GM20000 (cell line): ENCODE measurements around the gene TNFAIP2.
A peak's percentile ranks its signal among the peaks of the same experiment; 100 is the strongest.

Experiments used
- DNase-seq: peaks from one replicate; pipeline ENCODE4 v3.0.0; 2012; ENCODE audit warnings: low spot score
- TF ChIP-seq, protein P1 (sequence below): IDR thresholded peaks from 2 replicates; pipeline ENCODE4 v1.5.1; 2012; ENCODE audit warnings: mild to moderate bottlenecking, control low read depth; ENCODE audit errors: extremely low read depth, missing control alignments

The TNFAIP2 gene

DNA sequence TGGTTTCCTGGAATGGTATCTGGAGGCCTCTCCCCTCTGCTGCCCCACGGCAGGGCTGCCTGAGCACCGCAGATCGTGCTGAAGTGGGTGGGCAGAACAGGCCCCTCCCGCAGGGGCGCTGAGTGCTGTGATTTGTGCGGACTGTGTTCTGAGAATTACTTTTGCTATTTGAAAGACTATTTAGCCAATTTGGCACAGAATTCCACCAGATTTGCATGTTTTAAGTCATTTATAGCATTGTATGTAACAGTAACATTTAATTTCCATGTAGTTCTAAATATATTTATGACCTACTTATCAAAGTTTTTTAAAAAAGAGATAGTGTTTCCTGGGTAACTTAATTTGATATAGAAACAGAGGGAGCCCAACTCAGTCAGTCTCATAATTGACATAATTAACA, 55.3 kb downstream of the TNFAIP2 start:
- DNase-seq, result no peak
- TF ChIP-seq, protein P1, sequence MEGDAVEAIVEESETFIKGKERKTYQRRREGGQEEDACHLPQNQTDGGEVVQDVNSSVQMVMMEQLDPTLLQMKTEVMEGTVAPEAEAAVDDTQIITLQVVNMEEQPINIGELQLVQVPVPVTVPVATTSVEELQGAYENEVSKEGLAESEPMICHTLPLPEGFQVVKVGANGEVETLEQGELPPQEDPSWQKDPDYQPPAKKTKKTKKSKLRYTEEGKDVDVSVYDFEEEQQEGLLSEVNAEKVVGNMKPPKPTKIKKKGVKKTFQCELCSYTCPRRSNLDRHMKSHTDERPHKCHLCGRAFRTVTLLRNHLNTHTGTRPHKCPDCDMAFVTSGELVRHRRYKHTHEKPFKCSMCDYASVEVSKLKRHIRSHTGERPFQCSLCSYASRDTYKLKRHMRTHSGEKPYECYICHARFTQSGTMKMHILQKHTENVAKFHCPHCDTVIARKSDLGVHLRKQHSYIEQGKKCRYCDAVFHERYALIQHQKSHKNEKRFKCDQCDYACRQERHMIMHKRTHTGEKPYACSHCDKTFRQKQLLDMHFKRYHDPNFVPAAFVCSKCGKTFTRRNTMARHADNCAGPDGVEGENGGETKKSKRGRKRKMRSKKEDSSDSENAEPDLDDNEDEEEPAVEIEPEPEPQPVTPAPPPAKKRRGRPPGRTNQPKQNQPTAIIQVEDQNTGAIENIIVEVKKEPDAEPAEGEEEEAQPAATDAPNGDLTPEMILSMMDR, result no peak

DNA sequence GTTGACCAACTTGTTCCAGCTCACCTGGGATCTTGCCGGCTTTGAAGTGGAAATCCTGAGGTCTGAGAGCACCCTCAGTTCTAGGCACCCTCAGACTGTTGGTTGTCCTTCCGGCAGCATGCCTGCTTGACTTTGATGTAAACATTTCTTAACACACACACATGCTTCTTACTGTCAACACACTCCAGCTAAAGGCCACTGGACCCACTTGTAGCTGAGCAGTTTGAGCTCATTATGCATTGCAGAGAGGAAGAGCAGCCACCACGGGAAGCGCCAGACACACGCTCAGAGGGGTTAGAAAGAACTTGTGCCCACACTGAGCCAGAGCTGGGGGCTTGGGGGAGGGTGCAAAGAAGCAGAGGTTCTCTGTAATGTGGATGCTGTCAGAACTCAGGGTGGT, 55.8 kb downstream of the TNFAIP2 start:
- no peak for DNase-seq
- TF ChIP-seq, protein P1, result no peak

DNA sequence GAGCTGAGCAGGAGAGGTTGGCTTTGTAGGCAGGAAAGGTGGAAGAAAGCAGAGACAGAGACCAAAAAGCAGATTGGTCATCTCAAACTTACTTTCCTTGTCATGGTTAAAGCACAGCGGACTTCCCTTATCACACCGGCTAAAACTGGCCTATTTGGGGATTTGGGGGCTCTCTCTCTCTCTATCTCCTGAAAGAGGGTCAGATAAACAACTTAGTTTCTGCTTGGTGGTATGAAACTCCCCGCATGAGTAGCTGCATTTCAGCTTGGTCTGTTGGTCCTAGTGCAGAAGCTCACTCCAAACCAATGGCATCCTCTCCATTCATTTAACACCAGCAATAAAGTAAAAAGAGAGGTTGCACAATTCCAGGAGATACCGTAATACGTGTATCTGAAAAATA, 57.1 kb downstream of the TNFAIP2 start:
- no peak for DNase-seq
- TF ChIP-seq, protein P1, result no peak

DNA sequence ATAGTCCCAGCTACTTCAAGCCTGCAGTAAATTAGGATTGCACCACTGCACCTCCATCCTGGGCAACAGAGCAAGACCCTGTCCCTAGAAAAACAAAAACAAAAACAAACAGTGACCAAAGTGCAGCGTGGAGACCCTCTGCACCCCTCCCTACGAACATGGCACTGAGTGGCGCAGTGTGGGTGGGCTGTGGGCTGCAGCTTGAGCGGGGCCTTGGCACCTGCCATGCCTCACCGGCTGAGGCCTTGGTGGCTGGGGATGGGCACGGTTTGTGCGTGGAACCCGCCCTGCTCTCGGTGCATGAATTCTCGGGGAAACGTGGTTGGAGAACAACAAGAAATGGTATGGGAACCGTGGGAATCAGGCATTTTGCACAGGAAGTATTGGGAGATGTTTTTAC, 60.8 kb downstream of the TNFAIP2 start:
- no peak for DNase-seq
- TF ChIP-seq, protein P1, result no peak

DNA sequence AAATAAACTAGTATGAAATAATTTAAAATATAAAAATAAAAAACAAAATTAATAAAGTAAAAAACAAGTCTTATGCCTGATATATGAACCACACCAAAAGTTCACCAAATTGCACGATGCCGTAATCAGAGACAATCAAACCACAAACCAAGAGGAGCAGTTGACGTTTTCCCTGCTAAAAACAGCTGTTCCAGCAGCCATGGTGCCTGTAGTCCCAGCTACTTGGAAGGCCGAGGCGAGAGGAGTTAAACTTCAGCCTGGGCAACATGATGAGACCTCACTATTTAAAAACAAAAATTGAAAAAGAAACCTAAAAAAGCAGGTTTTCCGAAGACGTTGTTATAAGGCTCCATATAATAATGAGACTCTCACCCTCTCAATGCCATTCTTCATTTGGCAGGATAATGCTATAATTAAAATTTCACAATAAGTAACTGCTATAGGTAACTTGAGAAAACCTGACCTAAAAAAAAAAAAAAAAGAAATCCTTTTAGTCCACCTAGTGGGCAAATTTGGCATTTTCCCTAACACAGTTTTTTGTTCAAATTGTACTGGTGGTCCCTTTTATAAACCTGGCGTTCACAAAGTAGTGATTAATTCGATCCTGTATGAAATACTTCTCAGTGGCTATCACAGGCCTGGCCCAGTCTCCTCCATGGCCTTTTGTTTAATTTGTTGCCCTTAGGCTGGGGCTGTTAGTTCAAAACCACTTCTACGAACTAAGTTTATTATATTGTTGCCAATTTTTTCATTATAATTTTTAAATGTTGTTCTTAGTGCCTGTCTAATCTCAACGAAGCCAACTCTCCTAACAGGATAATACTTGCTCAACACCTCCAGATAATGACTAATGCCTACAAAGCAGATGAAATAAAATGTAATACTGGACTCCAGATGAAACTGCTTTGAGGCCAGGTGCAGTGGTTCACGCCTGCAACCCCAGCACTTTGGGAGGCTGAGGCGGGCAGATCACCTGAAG, 62.1 kb downstream of the TNFAIP2 start:
- TF ChIP-seq, protein P1, result peak; percentile 46
- DNase-seq, result peak; percentile 66

DNA sequence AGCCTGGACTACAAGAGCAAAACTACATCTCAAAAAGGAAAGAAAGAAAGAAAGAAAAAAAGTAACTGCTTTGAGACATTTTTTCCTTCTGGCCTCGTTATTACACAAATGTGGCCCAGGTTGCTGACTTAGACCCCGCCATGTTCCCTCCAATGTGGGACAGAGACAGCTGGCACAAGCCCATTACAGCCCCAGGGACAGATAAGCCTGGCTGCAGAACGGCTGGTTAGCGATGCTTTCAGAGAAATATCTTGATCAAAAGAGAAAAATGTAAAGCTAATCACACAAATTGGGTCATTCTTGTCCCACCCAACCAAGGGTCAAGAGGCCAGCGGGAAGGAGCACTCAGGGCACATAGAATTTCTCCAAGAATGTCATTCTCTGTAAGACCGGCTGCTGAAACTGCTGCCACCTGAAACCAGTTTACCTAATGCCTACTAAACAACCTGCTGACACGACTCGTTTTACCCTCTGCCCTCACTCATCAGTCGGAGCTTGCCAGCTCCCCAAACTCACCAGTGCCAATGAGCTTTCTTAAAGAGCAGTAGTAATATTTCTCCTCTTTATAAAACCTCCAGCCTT, 63.1 kb downstream of the TNFAIP2 start:
- TF ChIP-seq, protein P1, result no peak
- DNase-seq, result no peak
